Ishikawa (cell line): ENCODE measurements around the gene BUD13.

Source experiments
- CEBPB ChIP-seq: IDR thresholded peaks from 2 replicates; pipeline ENCODE4 v1.6.1; 2012
- EGR1 ChIP-seq: IDR thresholded peaks from 2 replicates; pipeline ENCODE4 v1.6.1; 2012
- EP300 ChIP-seq: IDR thresholded peaks from 2 replicates; pipeline ENCODE4 v1.6.1; 2012; ENCODE audit warnings: borderline replicate concordance
- MAX ChIP-seq: IDR thresholded peaks from 2 replicates; pipeline ENCODE4 v1.6.1; 2012

DNA sequence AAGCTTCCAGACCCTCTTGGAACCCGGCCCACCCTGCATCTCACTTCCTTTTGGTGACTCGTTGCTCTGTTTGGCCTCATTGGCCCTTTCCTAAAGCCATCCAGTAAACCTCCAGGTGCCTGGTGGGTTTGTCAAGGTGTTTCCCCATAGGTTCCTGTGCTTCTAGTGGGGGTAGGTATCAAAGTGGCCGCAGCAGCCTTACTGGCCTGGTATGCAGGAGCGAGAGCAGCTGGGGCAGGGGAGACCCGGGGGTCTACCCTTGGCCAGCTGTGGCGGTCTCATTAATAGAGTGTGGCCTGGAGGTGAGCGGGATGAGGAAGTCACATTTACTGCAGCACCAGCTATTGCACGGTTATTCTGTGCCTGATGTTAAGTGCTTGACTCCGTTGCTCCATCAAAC lies 46.3 kb upstream of the BUD13 start:
- no peak for TF ChIP-seq MAX
- TF ChIP-seq EGR1: no peak
- no peak for TF ChIP-seq EP300
- no peak for TF ChIP-seq CEBPB
